Activated CD8-positive, alpha-beta memory T cell treated with anti-CD3 and anti-CD28 coated beads for 48 hours (primary cell): Measurements from ENCODE around the gene SLC39A6.
"Not testable (repeated sequence)": the region's sequence is repeated elsewhere in the genome, so short reads cannot be mapped to it uniquely, and the experiment has no call there.

ENCODE experiments used
- DNase-seq, 3 experiments: peaks; one replicate each; pipeline ENCODE4 v3.0.0-alpha.2; 2020; ENCODE audit warnings: low read depth in 2 of 3, low spot score in 2 of 3

Gene SLC39A6

DNA sequence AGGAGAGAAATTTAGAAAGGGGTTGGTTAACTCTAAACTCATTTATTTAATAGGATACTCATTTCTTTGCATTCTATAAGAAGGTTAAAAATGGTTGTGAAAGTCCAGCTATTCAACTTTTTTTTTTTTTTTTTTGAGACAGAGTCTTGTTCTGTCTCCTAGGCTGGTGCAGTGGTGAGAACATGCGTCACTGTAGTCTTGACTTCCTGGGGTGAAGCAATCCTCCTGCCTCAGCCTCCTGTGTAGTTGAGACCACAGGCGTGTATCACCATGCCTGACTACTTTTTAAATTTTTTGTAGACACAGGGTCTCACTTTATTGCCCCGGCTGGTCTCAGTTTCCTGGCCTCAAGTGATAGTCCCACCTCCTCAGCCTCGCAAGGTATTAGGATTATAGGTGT lies 12.4 kb upstream of the SLC39A6 start:
- DNase-seq = no peak

DNA sequence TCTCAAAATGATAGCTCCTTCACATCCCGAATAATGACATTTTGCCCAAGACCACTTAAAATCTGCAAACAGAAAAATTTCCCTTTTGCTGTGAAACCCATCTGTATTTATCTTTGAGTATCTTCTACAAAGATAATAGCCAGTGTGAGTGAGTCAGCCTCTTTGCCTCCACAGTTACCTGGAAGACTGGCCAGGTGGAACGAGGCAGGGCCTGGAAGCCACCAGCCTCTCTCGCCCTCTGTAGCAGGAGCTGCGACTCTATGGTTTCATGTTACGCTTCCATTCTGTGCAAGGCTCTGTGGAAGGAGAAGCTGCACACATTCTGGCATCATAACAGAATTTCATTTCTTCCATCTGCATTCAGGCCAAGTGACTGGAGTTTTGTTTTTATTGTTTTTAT lies 10.1 kb upstream of the SLC39A6 start:
- DNase-seq = no peak

DNA sequence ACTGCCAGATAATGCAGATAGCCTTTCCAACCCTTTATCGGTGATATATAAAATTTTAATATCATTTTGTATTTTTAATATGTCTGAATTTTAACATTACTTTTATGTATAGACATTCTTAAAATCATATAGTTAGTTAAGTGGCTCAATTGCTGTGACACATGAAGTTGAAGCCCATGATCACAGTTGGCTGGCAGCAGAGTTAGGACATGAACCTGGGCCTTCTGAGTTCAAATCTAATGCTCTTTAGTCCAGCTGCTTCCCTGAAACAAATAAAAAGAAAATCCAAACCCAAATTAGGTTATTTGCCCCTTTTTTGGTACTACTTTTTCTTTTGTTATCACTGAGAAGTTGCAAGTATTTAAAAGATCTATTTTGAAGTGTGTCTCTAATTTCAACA lies 6.1 kb upstream of the SLC39A6 start:
- DNase-seq = no peak

DNA sequence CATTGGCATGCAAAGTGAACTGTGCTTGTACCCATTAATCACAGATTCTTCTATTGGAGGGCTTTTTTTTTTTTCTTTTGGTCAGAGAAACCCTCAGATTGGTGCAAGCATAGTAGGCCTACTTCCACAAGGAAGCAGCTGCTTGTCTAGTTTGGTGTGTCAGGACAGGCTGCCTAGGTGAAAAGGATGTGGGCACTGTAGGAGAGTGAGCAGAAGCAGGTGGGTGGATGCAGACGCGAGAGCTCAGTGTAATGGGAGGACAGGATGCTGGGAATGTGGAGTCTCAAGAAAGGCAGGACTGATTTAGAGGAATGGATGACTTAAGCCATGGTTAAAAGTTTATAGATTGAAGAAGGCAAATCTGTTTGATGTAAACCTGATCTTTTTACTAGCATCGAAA lies 3.6 kb upstream of the SLC39A6 start:
- DNase-seq = no peak

DNA sequence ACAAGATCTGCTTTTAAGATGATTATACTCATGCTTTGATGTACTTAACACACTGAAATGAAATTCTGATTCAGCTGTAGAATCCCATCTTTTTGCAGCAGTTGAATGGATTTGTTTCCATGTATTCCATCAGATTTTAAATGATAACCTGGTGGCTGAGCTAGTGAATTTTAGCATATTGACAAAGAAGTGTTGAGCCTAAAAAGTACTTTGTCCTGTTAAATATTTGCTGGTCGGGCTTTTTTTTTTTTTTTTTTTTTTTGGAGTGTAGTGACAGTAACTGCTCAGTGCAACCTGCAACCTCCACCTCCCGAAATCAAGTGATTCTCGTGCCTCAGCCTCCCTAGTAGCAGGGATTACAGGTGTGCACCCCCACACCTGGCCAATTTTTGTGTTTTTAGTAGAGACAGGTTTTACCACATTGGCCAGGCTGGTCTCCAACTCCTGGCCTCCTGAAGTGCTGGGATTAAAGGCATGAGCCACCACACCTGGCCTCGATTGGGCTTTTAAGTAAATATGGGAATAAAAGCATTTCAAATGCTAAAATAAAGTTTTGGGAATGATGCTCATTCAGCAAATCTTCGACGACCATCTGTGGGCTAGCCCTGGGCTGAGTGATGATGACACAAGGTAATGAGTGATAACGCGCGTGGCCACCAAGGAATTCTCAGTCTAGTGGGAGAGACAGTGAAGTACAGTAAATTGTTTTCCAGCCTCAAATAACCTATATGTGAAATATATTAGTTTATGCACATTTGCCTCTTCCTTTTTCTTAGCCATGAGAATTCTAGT lies 2.7 kb upstream of the SLC39A6 start:
- DNase-seq = no peak

DNA sequence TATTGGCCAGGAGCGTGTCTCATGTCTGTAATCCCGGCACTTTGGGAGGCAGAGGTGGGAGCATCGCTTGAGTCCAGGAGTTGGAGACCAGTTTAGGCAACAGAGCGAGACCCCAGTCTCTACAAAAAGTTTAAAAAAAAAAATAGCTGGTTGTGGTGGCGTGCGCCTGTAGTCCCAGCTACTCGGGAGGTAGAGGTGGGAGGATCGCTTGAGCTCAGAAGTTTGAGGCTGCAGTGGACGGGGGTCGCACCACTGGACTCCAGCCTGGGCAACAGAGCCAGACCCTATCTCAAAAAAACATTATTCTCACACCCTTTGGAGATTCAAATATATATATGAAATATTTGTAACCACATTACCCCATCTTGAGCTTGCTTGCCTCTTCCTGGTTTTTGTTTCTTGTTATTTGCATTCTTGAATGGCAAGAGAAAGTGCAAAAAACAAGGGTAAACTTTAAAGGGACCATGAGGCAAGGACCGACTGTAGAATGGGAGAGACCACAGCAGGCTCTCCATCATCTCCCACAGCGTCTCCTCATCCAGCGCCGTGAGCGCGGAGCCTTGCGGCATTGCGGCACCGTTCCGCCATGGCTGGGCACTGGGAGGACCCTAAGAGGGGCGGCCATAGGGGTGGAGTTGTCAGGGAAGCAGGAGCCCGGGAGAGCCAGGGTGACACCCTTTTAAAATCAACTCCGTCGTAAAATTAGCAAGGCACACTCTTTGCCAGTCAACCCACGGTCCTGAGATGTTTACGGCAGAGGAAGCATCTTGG lies 1.9 kb upstream of the SLC39A6 start:
- DNase-seq = no peak

DNA sequence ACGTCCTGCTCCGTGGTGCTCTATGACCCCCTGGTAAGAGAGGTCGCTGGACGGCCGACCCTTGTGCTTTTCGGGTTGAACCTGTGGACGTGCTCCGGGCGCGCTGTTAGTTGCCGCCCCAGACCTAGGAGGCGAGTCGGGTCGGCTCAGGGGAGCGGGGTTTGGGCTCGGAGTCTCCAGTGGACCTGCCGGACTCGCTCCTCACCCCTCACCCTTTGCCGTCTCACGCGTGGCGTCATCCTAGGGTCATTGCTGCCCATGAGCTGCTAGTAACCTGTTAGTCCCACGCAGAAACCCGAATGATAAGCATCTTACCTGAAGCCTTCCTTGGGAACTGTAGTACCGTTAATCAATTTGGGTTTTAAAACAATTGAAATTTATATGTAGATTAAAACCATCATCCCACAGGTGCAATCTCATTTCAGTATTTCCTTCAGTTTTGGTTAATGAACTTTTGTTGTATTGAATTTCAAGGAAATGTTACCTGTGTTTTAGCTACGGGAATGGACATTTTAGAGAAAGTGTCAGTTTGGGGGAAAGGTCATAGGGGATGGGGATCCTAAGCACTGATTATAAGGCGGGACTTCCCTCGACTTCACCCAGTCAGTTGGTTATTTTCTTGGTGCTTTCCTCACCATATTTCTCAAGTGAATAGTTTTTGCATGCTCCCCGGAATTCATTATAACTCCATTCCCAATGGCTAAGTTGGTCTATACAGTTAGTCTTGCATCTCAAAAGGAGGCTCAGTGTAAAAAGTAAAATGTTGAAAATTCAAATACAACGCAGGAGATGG lies 1.1 kb upstream of the SLC39A6 start:
- DNase-seq = no peak

GRCh38 chr18:36128907-36129299 lies 237 bp downstream of the SLC39A6 start:
- no peak for DNase-seq

DNA sequence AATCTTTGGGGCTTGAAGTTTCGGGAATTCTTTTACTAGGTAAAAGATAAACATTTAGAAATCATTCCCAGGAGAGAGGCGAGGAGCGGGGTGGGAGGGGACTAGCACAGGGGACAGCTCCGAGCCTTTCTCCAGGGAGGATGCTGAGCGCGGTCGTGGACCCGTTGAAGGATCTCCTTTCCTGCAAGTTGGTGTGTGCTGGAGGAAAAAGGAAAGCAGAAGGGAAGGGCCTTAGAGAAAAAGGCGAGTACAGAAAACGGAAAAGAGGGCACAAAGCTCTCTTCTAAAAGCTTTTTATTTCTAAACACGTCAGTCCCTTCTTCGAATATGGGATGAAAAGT lies 640 bp downstream of the SLC39A6 start:
- DNase-seq = peak in 1 of 3 experiments; percentile 6

DNA sequence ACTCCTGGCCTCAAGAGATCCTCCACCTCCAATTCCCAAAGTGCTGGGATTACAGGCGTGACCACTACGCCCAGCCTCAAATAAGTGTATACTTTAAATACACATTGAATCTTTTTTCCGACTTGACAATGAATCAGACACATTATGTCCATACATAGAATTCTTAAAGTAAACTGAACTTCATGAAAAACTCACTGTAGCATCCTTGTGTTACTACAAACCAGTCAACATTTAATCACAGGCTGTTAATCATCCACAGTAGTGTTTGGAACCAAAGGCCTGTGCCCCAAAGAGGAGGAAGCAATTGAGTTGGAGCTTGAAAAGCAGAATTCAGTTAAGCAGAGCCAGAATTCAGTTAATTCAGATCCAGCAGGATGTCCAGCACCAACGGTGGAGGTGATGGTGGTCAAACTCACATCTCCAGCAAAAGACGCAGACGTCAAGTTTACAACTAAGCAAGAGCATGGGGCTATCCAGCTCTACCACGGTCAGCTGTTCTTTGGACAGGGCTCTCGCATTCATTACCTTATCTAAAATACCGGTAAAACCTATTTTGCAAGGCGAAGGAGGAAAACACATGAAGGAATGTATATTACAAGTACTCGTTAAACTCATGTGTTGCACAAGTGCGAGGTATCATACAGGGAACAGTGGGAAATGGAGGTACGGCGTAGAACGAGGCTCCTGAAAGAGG lies 1.2 kb downstream of the SLC39A6 start:
- DNase-seq = no peak

DNA sequence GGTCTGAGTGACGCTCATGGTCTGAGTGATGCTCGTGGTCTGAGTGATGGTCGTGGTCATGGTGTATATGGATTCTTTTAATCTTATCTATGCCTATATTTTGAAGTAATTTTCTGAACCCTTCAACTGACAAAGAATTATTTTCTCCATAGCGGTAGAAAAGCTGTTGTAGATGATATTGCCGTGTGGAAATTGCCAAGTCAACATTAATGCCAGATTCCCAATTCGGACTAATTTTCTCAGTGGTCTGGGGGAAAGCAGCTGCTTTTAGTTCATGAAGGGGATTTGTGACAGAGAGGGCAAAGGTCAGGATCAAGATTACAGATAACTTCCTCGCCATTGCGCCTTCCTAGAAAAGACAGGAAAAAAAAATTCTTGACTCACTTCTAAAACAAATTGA lies 2.5 kb downstream of the SLC39A6 start:
- DNase-seq = no peak

DNA sequence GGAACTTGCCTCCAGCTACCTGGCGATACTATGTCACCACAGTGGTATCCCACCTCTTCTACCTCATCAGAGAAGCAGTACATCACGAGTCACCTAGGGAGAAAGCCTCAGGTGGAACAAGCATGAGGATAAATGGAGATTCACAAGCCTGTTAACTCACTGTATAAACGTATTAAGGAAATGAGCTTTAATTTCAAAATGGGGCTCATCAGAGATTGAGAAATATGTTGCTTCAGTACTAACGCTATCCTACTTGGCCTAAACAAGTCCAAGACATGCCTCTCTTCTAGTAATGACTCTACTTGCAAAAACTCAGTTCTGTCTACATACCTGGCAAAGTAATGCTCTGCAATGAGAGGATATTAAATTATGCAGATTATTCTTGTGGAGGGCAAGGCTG lies 4.3 kb downstream of the SLC39A6 start:
- no peak for DNase-seq

- DNase-seq = no peak
Observed at GRCh38 chr18:36120297-36120696, 8.8 kb downstream of the SLC39A6 start.

- DNase-seq = not testable (repeated sequence)
Observed at GRCh38 chr18:36116771-36117170, 12.4 kb downstream of the SLC39A6 start.

DNA sequence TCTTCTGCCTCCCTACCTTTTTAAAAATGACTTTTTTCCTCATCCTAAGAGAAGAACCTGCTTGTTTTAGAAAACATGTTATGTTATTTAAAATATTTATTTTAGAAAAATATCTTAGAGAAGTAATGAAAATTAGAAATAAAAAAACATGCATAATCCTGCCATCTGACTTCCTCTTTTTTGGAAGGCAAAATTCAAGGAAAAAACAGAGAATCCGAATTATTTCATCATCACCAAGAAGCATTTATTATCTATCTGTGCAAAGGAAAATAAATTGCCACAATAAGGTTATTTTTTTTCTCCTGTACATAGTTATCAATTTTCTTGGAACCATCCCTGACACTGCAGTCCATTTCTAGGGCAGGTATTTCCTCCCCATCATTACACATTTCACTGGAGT lies 14.4 kb downstream of the SLC39A6 start:
- no peak for DNase-seq

DNA sequence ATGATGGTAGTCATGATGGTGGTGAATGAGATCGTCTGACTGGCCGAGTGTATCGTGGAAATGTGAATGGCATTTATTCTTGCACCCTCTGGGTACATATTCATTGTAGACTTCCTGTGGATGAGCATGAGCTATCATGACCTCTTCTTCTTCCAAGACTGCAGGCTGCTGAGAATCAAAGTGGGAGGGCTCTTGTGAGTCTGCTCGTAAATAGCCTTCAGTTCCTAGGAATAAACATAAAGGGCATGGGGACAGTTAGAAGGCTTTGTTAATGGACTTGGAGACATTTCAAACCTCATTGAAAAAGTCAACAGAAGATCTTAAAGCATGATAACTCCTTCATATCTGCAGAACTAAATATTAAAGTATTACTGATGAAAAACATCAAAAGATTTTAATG lies 14.9 kb downstream of the SLC39A6 start:
- DNase-seq = no peak

GRCh38 chr18:36112302-36112701 lies 16.8 kb downstream of the SLC39A6 start:
- DNase-seq = no peak

- no peak for DNase-seq
Observed at GRCh38 chr18:36109737-36110136, 19.4 kb downstream of the SLC39A6 start.

DNA sequence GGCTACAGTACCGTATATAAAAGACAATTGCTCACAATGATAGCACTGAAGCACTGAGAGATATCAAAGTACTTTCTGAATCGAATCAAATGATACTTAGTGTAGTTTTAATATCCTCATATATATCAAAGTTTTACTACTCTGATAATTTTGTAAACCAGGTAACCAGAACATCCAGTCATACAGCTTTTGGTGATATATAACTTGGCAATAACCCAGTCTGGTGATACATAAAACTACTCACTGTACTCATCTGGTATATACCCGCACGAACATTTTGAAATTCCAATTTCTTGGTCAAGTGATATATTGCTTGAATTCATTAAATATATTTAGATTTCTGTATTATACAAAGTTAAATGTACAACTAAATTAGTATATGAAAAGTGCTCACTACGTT lies 20.5 kb downstream of the SLC39A6 start:
- DNase-seq = no peak

- DNase-seq = no peak
Observed at GRCh38 chr18:36108196-36108595, 20.9 kb downstream of the SLC39A6 start.

- no peak for DNase-seq
Observed at GRCh38 chr18:36107477-36107876, 21.7 kb downstream of the SLC39A6 start.
